Measurements from ENCODE around the gene TAS2R8. TPM values are rescaled to one million over a fixed set of nuclear protein-coding genes. Genes with fewer than 3 reads are reported as not detected.

Gene TAS2R8, protein sequence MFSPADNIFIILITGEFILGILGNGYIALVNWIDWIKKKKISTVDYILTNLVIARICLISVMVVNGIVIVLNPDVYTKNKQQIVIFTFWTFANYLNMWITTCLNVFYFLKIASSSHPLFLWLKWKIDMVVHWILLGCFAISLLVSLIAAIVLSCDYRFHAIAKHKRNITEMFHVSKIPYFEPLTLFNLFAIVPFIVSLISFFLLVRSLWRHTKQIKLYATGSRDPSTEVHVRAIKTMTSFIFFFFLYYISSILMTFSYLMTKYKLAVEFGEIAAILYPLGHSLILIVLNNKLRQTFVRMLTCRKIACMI
- total RNA-seq (under 0.01 TPM in 1 of 2 replicates, not detected in the other), polyA plus RNA-seq (not detected in 2 replicates), polyA minus RNA-seq (ENCODE audit: low replicate concordance) (not detected in 2 replicates)
- polyA plus RNA-seq (2012), result not detected in 2 replicates

DNA sequence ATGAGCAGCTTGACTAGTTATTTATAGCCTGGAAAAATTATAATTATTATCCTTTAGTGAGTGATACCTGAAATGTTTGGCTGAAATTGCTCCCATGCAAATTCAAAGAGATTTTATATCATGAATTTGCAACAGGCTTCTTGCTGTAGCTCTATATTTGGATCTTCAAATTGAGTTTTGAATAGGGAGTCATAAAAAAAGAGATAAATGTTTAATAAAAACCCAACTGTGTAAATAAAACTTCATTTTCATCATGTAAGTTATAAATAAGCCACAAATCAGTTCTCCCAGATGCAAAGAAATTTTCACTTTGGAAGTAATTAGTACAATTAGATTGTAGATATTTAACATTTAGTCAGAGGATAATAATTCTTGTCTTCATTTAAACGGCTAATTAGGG lies at the start of gene TAS2R8:
Gene TAS2R8, minus strand, starts transcription at position 101 of the 400 bp plus-strand sequence. CDS start 306 bp downstream, outside the sequence.
- Histone ChIP-seq H3K9me3 (ENCODE audit: control insufficient read depth, insufficient read depth, low read depth, low read length) (no peaks in the 10 kb centered on the region), H3K4me2 (ENCODE audit: extremely low read depth, insufficient read depth, low read length) (no peak within 1 kb of the TSS), H4K20me1 (ENCODE audit: control insufficient read depth, extremely low read depth, insufficient read depth, low read length) (no peaks in the 10 kb centered on the region), H3K4me3 (replicated peaks in 1 of 4; ENCODE audit: control extremely low read depth in 1 of 4, insufficient read depth in 1 of 4, low read depth in 3 of 4, low read length in 4 of 4) (no peak within 1 kb of the TSS), H3K9ac (ENCODE audit: insufficient read depth, low read length) (no peak within 1 kb of the TSS), H3K27me3 (ENCODE audit: control insufficient read depth, insufficient read depth, low read length) (no peaks in the 10 kb centered on the region), H3K27ac (ENCODE audit: insufficient read depth, low read length) (no peak within 1 kb of the TSS), H2AFZ (ENCODE audit: low read length) (no peak within 1 kb of the TSS), H3K4me1 (ENCODE audit: control insufficient read depth, extremely low read depth, insufficient read depth, low read length) (no peaks in the 10 kb centered on the region), H3K79me2 (ENCODE audit: control insufficient read depth, insufficient read depth, low read length) (no peaks in the 10 kb centered on the region), H3K36me3 (ENCODE audit: control insufficient read depth, insufficient read depth, low read length) (no peaks in the 10 kb centered on the region)
- TF ChIP-seq, protein P1, sequence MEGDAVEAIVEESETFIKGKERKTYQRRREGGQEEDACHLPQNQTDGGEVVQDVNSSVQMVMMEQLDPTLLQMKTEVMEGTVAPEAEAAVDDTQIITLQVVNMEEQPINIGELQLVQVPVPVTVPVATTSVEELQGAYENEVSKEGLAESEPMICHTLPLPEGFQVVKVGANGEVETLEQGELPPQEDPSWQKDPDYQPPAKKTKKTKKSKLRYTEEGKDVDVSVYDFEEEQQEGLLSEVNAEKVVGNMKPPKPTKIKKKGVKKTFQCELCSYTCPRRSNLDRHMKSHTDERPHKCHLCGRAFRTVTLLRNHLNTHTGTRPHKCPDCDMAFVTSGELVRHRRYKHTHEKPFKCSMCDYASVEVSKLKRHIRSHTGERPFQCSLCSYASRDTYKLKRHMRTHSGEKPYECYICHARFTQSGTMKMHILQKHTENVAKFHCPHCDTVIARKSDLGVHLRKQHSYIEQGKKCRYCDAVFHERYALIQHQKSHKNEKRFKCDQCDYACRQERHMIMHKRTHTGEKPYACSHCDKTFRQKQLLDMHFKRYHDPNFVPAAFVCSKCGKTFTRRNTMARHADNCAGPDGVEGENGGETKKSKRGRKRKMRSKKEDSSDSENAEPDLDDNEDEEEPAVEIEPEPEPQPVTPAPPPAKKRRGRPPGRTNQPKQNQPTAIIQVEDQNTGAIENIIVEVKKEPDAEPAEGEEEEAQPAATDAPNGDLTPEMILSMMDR (conservative IDR thresholded peaks at IDR 0.05 in 1 of 2, IDR thresholded peaks at IDR 0.05 in 1 of 2; ENCODE audit: low read depth in 1 of 2, low read length in 2 of 2), result no peak
- TF ChIP-seq EZH2 (IDR thresholded peaks at IDR 0.05; ENCODE audit: low read length, missing control alignments), result no peak
- DNase-seq (ENCODE audit: low read depth in 2 of 2), result no peak

DNA sequence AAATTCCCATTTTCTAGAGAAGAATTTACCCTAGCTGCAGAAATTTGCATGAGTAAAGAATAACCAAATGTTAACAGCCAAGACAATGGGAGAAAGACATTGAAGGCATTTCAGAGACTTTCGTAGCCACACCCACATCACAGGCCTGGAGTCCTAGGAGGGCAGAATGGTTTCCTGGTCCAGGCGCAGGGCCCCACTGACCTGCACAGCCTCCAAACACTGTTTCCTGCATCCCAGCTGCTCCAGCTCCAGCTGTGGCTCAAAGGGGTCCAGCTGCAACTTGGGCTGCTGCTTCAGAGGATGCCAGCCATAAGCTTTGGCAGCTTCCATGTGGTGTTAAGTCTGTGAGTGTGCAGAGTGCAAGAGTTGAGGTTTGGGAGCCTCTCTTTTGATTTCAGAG lies 48.7 kb upstream of the TAS2R8 start:
- Histone ChIP-seq H2AFZ (ENCODE audit: low read length) (no peak overlapping the region), H4K20me1 (ENCODE audit: control insufficient read depth, extremely low read depth, insufficient read depth, low read length) (no peaks in the 10 kb centered on the region), H3K27me3 (ENCODE audit: control insufficient read depth, insufficient read depth, low read length) (no peaks in the 10 kb centered on the region), H3K4me2 (ENCODE audit: extremely low read depth, insufficient read depth, low read length) (no peak overlapping the region), H3K4me3 (replicated peaks in 1 of 4; ENCODE audit: control extremely low read depth in 1 of 4, insufficient read depth in 1 of 4, low read depth in 3 of 4, low read length in 4 of 4) (no peak overlapping the region), H3K4me1 (ENCODE audit: control insufficient read depth, extremely low read depth, insufficient read depth, low read length) (no peaks in the 10 kb centered on the region), H3K36me3 (ENCODE audit: control insufficient read depth, insufficient read depth, low read length) (no peaks in the 10 kb centered on the region), H3K79me2 (ENCODE audit: control insufficient read depth, insufficient read depth, low read length) (no peaks in the 10 kb centered on the region), H3K9me3 (ENCODE audit: control insufficient read depth, insufficient read depth, low read depth, low read length) (no peaks in the 10 kb centered on the region), H3K27ac (ENCODE audit: insufficient read depth, low read length) (no peak overlapping the region), H3K9ac (ENCODE audit: insufficient read depth, low read length) (no peak overlapping the region)
- no peak for TF ChIP-seq EZH2 (IDR thresholded peaks at IDR 0.05; ENCODE audit: low read length, missing control alignments)
- TF ChIP-seq, protein P1 (conservative IDR thresholded peaks at IDR 0.05 in 1 of 2, IDR thresholded peaks at IDR 0.05 in 1 of 2; ENCODE audit: low read depth in 1 of 2, low read length in 2 of 2), result no peak
- DNase-seq (ENCODE audit: low read depth in 2 of 2), result no peak

DNA sequence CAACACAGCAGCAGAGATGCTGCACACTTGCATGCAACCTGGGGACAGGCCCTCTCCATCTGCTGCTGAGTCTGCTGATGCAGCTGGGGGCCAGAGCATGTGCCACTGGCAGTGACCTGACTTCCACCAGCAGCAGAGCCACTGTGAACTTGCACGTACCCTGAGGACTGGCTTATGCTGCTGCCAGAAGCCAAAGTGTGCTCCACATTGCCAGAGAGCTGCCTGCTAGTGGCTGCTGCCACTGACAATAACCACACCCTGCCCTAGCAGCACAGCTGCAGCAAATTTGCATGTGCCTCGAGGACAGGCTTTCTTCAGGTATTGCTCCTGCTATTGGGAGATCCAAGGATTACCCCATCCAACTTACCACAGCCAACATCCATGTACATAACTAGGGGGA lies 46.7 kb upstream of the TAS2R8 start:
- Histone ChIP-seq H3K27me3 (ENCODE audit: control insufficient read depth, insufficient read depth, low read length) (no peaks in the 10 kb centered on the region), H2AFZ (ENCODE audit: low read length) (no peak overlapping the region), H3K9me3 (ENCODE audit: control insufficient read depth, insufficient read depth, low read depth, low read length) (no peaks in the 10 kb centered on the region), H3K36me3 (ENCODE audit: control insufficient read depth, insufficient read depth, low read length) (no peaks in the 10 kb centered on the region), H3K9ac (ENCODE audit: insufficient read depth, low read length) (no peak overlapping the region), H3K79me2 (ENCODE audit: control insufficient read depth, insufficient read depth, low read length) (no peaks in the 10 kb centered on the region), H3K27ac (ENCODE audit: insufficient read depth, low read length) (no peak overlapping the region), H3K4me3 (replicated peaks in 1 of 4; ENCODE audit: control extremely low read depth in 1 of 4, insufficient read depth in 1 of 4, low read depth in 3 of 4, low read length in 4 of 4) (no peak overlapping the region), H3K4me2 (ENCODE audit: extremely low read depth, insufficient read depth, low read length) (no peak overlapping the region), H3K4me1 (ENCODE audit: control insufficient read depth, extremely low read depth, insufficient read depth, low read length) (no peaks in the 10 kb centered on the region), H4K20me1 (ENCODE audit: control insufficient read depth, extremely low read depth, insufficient read depth, low read length) (no peaks in the 10 kb centered on the region)
- DNase-seq (ENCODE audit: low read depth in 2 of 2), result no peak
- TF ChIP-seq, protein P1 (conservative IDR thresholded peaks at IDR 0.05 in 1 of 2, IDR thresholded peaks at IDR 0.05 in 1 of 2; ENCODE audit: low read depth in 1 of 2, low read length in 2 of 2), result no peak
- TF ChIP-seq EZH2 (IDR thresholded peaks at IDR 0.05; ENCODE audit: low read length, missing control alignments), result no peak
